ENCODE data around the gene AKIRIN2. TPM values are rescaled to one million over a fixed set of nuclear protein-coding genes. Genes with fewer than 3 reads are reported as not detected.

Gene AKIRIN2
- polyA plus RNA-seq, 3 donors = 102 to 145 (median 118) TPM

DNA sequence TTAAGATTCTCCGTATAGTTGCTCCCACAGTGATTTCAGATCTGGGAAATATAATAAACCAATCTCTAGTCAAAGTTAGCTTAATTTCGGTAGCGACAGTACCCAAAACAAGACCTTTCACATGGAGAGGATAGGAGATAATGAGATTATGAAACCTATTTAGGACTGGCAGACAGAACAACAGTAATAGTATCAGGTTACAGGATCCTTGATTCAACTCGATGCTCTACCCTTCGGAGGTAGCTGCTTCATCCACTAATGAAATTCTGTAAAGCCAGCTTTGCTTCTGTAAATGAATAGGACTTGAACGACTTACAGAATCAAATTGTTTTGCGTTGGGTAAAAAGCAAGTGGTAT is 534 bp upstream of the AKIRIN2 start:
- Histone ChIP-seq H3K27ac (ENCODE audit: low read depth in 1 of 2, low read length in 2 of 2) (peak overlapping the region; percentile 93 to 99), H3K4me1 (ENCODE audit: control insufficient read depth in 1 of 2, insufficient read depth in 2 of 2, low read length in 2 of 2) (peaks cover 19 to 27% of the 10 kb centered on the region in 2 donors), H3K9me3 (replicated peaks in 1 of 2; ENCODE audit: control insufficient read depth in 1 of 2, insufficient read depth in 1 of 2, low read length in 2 of 2) (no peaks in the 10 kb centered on the region), H3K9ac (ENCODE audit: insufficient read depth, low read length, poor library complexity, severe bottlenecking) (peak overlapping the region; percentile 100), H2AFZ (ENCODE audit: insufficient read depth, low read depth, low read length, poor library complexity, severe bottlenecking) (peak overlapping the region; percentile 66), H4K20me1 (ENCODE audit: insufficient read depth, low read length) (peaks cover 42% of the 10 kb centered on the region), H3K27me3 (ENCODE audit: control insufficient read depth in 2 of 2, insufficient read depth in 2 of 2, low read length in 2 of 2) (no peaks in the 10 kb centered on the region), H3K79me2 (ENCODE audit: insufficient read depth, low read length) (peaks cover 44% of the 10 kb centered on the region), H3K4me3 (replicated peaks in 1 of 3; ENCODE audit: low read depth in 2 of 3, low read length in 3 of 3) (peak overlapping the region; percentile 71 to 100 (median 85)), H3K4me2 (replicated peaks; ENCODE audit: extremely low read depth, low read length, poor library complexity, severe bottlenecking) (peak overlapping the region; percentile 88), H3K36me3 (replicated peaks in 1 of 2; ENCODE audit: control insufficient read depth in 1 of 2, insufficient read depth in 2 of 2, low read length in 2 of 2) (peaks cover 0 to 3% of the 10 kb centered on the region in 2 donors)
- Mint-ChIP-seq H3K4me3 (peak overlapping the region; percentile 97 to 99), H3K27ac (peak overlapping the region; percentile 94 to 100 (median 99)), H3K4me1 (peaks cover 21% of the 10 kb centered on the region), H3K27me3 (ENCODE audit: low read depth in 3 of 3) (no peaks in the 10 kb centered on the region), H3K9me3 (peaks cover 0 to 4% (median 0%) of the 10 kb centered on the region in 7 donors), H3K36me3 (peaks cover 13 to 18% of the 10 kb centered on the region in 2 donors)
- no peak for DNase-seq
- intact Hi-C loops (cut with micrococcal nuclease) = loop anchor here in 1 of 2 donors (2.0 to 5.0 kb wide), 2 partner anchors 16 to 55 kb away; no protein-coding TSS in a partner anchor
- no CpG with 5 or more reads among the region's 7 CpGs for WGBS (ENCODE audit: insufficient coverage)
- TF ChIP-seq CTCF (IDR thresholded peaks at IDR 0.05) = no peak

- Histone ChIP-seq H3K27ac (ENCODE audit: low read depth in 1 of 2, low read length in 2 of 2) (peak overlapping the region; percentile 93 to 99), H3K9ac (ENCODE audit: insufficient read depth, low read length, poor library complexity, severe bottlenecking) (peak overlapping the region; percentile 100), H3K36me3 (replicated peaks in 1 of 2; ENCODE audit: control insufficient read depth in 1 of 2, insufficient read depth in 2 of 2, low read length in 2 of 2) (peaks cover under 1 to 3% of the 10 kb centered on the region in 2 donors), H3K4me1 (ENCODE audit: control insufficient read depth in 1 of 2, insufficient read depth in 2 of 2, low read length in 2 of 2) (peaks cover 25 to 38% of the 10 kb centered on the region in 2 donors), H3K79me2 (ENCODE audit: insufficient read depth, low read length) (peaks cover 57% of the 10 kb centered on the region), H4K20me1 (ENCODE audit: insufficient read depth, low read length) (peaks cover 55% of the 10 kb centered on the region), H3K9me3 (replicated peaks in 1 of 2; ENCODE audit: control insufficient read depth in 1 of 2, insufficient read depth in 1 of 2, low read length in 2 of 2) (no peaks in the 10 kb centered on the region), H3K4me3 (replicated peaks in 1 of 3; ENCODE audit: low read depth in 2 of 3, low read length in 3 of 3) (peak overlapping the region; percentile 75 to 100 (median 85)), H2AFZ (ENCODE audit: insufficient read depth, low read depth, low read length, poor library complexity, severe bottlenecking) (no peak overlapping the region), H3K27me3 (ENCODE audit: control insufficient read depth in 2 of 2, insufficient read depth in 2 of 2, low read length in 2 of 2) (no peaks in the 10 kb centered on the region), H3K4me2 (replicated peaks; ENCODE audit: extremely low read depth, low read length, poor library complexity, severe bottlenecking) (peak overlapping the region; percentile 88)
- H3K4me3 Mint-ChIP-seq = peak overlapping the region; percentile 99
- under 1% methylated on average over 34 of the region's 36 CpGs for WGBS (ENCODE audit: insufficient coverage)
- DNase-seq = no peak
- H3K36me3 Mint-ChIP-seq = peaks cover 13 to 28% of the 10 kb centered on the region in 2 donors
- intact Hi-C loops (cut with micrococcal nuclease) = loop anchor here (2.0 to 5.0 kb wide), 2 partner anchors 31 to 56 kb away; no protein-coding TSS in a partner anchor
- H3K4me1 Mint-ChIP-seq = peaks cover 26% of the 10 kb centered on the region
- H3K27ac Mint-ChIP-seq = peak overlapping the region; percentile 94 to 100 (median 99)
- H3K27me3 Mint-ChIP-seq (ENCODE audit: low read depth in 3 of 3) = no peaks in the 10 kb centered on the region
- no peak for TF ChIP-seq CTCF (IDR thresholded peaks at IDR 0.05)
- H3K9me3 Mint-ChIP-seq = peaks cover 0 to 4% (median 0%) of the 10 kb centered on the region in 7 donors
Measured at GRCh38 chr6:87701344-87701675, 723 bp downstream of the AKIRIN2 start.

All from CD14-positive monocyte (primary cell).